ENCODE measurements around the gene STAU1. TPM values are rescaled to one million over a fixed set of nuclear protein-coding genes. Genes with fewer than 3 reads are reported as not detected.

Gene STAU1
- total and polyA plus RNA-seq, 2 of the 13 experiments (the other 11 are each of a cell fraction or from before 2014, with no cell fraction given), result 119 to 133 TPM

DNA sequence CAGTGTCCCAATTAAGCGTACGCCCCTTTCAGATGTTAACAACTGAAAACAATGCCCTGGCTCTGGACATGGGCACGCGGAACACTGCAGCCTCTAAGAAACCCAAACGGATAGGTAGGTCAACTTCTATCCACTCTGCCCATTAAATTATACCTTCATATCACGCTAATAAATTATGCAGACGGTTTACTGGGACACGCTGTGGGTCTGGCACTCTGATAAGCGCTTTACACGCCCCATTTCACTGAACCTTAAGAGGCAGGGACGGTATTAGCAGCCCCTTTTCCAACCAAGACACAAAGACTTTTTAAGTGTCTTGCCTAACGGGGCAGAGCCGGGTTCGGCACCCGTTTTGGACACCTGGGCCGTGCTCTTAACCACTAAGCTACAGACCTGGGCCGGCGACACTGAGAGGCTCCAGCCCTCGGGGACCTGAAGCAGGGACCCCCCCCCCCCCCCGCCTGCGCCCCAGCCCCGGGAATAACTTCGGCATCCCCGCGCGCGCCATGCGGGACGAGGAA is 744 bp downstream of the STAU1 start (continued):
- TF ChIP-seq, protein P1, sequence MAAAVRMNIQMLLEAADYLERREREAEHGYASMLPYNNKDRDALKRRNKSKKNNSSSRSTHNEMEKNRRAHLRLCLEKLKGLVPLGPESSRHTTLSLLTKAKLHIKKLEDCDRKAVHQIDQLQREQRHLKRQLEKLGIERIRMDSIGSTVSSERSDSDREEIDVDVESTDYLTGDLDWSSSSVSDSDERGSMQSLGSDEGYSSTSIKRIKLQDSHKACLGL (CRISPR knock-in tag; IDR thresholded peaks at IDR 0.05), result no peak
- TF ChIP-seq, protein P2, sequence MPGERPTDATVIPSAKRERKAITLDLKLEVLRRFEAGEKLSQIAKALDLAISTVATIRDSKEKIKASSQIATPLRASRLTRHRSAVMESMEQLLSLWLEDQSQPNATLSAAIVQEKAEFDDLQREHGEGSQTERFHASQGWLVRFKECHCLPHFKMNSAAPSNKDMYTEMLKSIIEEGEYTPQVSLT (CRISPR knock-in tag; IDR thresholded peaks at IDR 0.05; ENCODE audit: borderline replicate concordance, low read depth), result no peak
- TF ChIP-seq ZNF280D (CRISPR knock-in tag; IDR thresholded peaks at IDR 0.05) (peak; percentile 63; the same call in 1 of the 2 replicates), ZFP41 (CRISPR knock-in tag; IDR thresholded peaks at IDR 0.05; ENCODE audit: borderline replicate concordance) (peak; percentile 82; the same call in 1 of the 2 replicates), ZNF143 (CRISPR knock-in tag; IDR thresholded peaks at IDR 0.05) (no peak), REPIN1 (CRISPR knock-in tag; IDR thresholded peaks at IDR 0.05; ENCODE audit: borderline replicate concordance, low read depth) (no peak), ZIK1 (CRISPR knock-in tag; IDR thresholded peaks at IDR 0.05; ENCODE audit: borderline replicate concordance, low read depth) (no peak), ATF1 (CRISPR knock-in tag; IDR thresholded peaks at IDR 0.05) (no peak), TBL1XR1 (IDR thresholded peaks at IDR 0.05; ENCODE audit: borderline replicate concordance, low read length, partially characterized antibody) (no peak), DNMT3B (CRISPR knock-in tag; conservative IDR thresholded peaks at IDR 0.05) (no peak), ZNF180 (CRISPR knock-in tag; IDR thresholded peaks at IDR 0.05; ENCODE audit: borderline replicate concordance, low read depth) (no peak; the same call in 1 of the 2 replicates), HMGA1 (CRISPR knock-in tag; conservative IDR thresholded peaks at IDR 0.05) (no peak), U2AF2 (IDR thresholded peaks at IDR 0.05; ENCODE audit: low read depth, low read length) (no peak), TEF (CRISPR knock-in tag; IDR thresholded peaks at IDR 0.05) (0 out of 2 replicates have a peak, but pooled peaks have one; percentile 36), BATF2 (CRISPR knock-in tag; IDR thresholded peaks at IDR 0.05) (no peak), CREB1 (IDR thresholded peaks at IDR 0.05) (no peak), CREB1 (CRISPR knock-in tag; IDR thresholded peaks at IDR 0.05) (no peak), ZNF652 (CRISPR knock-in tag; IDR thresholded peaks at IDR 0.05; ENCODE audit: borderline replicate concordance, low read depth) (no peak), NFIC (IDR thresholded peaks at IDR 0.05; ENCODE audit: low read length) (no peak)
- TF ChIP-seq, protein P3, sequence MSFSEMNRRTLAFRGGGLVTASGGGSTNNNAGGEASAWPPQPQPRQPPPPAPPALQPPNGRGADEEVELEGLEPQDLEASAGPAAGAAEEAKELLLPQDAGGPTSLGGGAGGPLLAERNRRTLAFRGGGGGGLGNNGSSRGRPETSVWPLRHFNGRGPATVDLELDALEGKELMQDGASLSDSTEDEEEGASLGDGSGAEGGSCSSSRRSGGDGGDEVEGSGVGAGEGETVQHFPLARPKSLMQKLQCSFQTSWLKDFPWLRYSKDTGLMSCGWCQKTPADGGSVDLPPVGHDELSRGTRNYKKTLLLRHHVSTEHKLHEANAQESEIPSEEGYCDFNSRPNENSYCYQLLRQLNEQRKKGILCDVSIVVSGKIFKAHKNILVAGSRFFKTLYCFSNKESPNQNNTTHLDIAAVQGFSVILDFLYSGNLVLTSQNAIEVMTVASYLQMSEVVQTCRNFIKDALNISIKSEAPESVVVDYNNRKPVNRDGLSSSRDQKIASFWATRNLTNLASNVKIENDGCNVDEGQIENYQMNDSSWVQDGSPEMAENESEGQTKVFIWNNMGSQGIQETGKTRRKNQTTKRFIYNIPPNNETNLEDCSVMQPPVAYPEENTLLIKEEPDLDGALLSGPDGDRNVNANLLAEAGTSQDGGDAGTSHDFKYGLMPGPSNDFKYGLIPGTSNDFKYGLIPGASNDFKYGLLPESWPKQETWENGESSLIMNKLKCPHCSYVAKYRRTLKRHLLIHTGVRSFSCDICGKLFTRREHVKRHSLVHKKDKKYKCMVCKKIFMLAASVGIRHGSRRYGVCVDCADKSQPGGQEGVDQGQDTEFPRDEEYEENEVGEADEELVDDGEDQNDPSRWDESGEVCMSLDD (CRISPR knock-in tag; IDR thresholded peaks at IDR 0.05; ENCODE audit: borderline replicate concordance), result no peak
- TF ChIP-seq, protein P4, sequence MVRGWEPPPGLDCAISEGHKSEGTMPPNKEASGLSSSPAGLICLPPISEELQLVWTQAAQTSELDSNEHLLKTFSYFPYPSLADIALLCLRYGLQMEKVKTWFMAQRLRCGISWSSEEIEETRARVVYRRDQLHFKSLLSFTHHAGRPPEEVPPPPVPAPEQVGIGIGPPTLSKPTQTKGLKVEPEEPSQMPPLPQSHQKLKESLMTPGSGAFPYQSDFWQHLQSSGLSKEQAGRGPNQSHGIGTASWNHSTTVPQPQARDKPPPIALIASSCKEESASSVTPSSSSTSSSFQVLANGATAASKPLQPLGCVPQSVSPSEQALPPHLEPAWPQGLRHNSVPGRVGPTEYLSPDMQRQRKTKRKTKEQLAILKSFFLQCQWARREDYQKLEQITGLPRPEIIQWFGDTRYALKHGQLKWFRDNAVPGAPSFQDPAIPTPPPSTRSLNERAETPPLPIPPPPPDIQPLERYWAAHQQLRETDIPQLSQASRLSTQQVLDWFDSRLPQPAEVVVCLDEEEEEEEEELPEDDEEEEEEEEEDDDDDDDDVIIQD (CRISPR knock-in tag; IDR thresholded peaks at IDR 0.05; ENCODE audit: low read depth), result no peak
